HepG2 (cell line): ENCODE data around the gene DIPK1A. TPM values are rescaled to one million over a fixed set of nuclear protein-coding genes. Genes with fewer than 3 reads are reported as not detected.
A peak's percentile ranks its signal among the peaks of the same experiment; 100 is the strongest.

Experiments used
- ATAC-seq: fragments of 200-7000 bp; cut with Tn5 transposase; 3 replicates; pipeline ENCODE4 v1.9.1; 2020; ENCODE audit warnings: mild to moderate bottlenecking, moderate library complexity
- BruUV-seq: library from RNA; stranded (reverse); fragments of 400-500 nt; replicated peaks from 2 replicates; lab custom pipeline; 2021; lab: Mats Ljungman, UMichigan
- CTCF ChIA-PET: fragments of 300-600 bp; formaldehyde crosslinking; extraction: SDS; loops from one replicate; lab custom pipeline; 2021; ENCODE audit warnings: low total read pairs, inconsistent platforms, low intra/inter-chr PET ratio; lab: Yijun Ruan, JAX
- POLR2A ChIA-PET: fragments of 350-600 bp; sonication (Branson Sonifier 250); formaldehyde crosslinking; loops from one replicate; lab custom pipeline; 2020; ENCODE audit warnings: antibody characterized with exemption, inconsistent platforms; lab: Yijun Ruan, JAX
- DNase-seq: peaks from one replicate; pipeline ENCODE4 v3.0.0-alpha.2; 2015; ENCODE audit warnings: low spot score
- FAIRE-seq: peaks from 3 replicates; lab custom pipeline; 2011; peaks lifted over from hg19 to GRCh38; lab: Jason Lieb, UNC
- H2AFZ ChIP-seq: one replicate; pipeline ENCODE4 v1.6.1; 2011; ENCODE audit warnings: low read length, inconsistent platforms
- H3K27ac ChIP-seq: fragments of 300-600 bp; 3 replicates; pipeline ENCODE4 v1.8.0; 2011; ENCODE audit warnings: mixed run types, mild to moderate bottlenecking, mixed read lengths, low read length, inconsistent platforms; ENCODE audit not compliant: insufficient read depth; ENCODE audit errors: extremely low read length
- H3K27me3 ChIP-seq, 2 experiments: fragments of 200-600 bp in 1 of 2; 2 replicates in 1 of 2; 3 replicates in 1 of 2; pipeline versions ENCODE4 v1.6.0 to v1.8.0; 2011; ENCODE audit warnings: low read length in 2 of 2, mild to moderate bottlenecking in 2 of 2, moderate library complexity in 2 of 2, inconsistent platforms in 1 of 2; ENCODE audit not compliant: insufficient read depth in 2 of 2, control insufficient read depth in 1 of 2
- H3K36me3 ChIP-seq, 2 experiments: fragments of 200-600 bp in 1 of 2; replicated peaks in 1 of 2; 2 replicates in 1 of 2; 3 replicates in 1 of 2; pipeline versions ENCODE4 v1.5.1 to v1.8.0; 2011; ENCODE audit warnings: low read length in 2 of 2, inconsistent platforms in 1 of 2; ENCODE audit not compliant: insufficient read depth in 2 of 2, control insufficient read depth in 1 of 2
- H3K4me1 ChIP-seq: 2 replicates; pipeline ENCODE4 v1.5.1; 2012; ENCODE audit warnings: low read length, inconsistent platforms; ENCODE audit not compliant: insufficient read depth
- H3K4me2 ChIP-seq: 2 replicates; pipeline ENCODE4 v1.6.0; 2011; ENCODE audit warnings: low read depth, low read length, inconsistent platforms
- H3K4me3 ChIP-seq, 3 experiments: fragments of 200-600 bp in 1 of 3; sonication (generic), shearing (Covaris generic) in 1 of 3; replicated peaks in 1 of 3; 2 replicates each; pipeline ENCODE4 v1.5.1; 2011 to 2016; ENCODE audit warnings: low read length in 3 of 3, inconsistent platforms in 2 of 3, low read depth in 2 of 3, mild to moderate bottlenecking in 2 of 3, control low read depth in 1 of 3, mixed read lengths in 1 of 3; ENCODE audit not compliant: insufficient read depth in 1 of 3
- H3K79me2 ChIP-seq: one replicate; pipeline ENCODE4 v1.6.1; 2011; ENCODE audit warnings: low read length, inconsistent platforms; ENCODE audit not compliant: insufficient read depth
- H3K9ac ChIP-seq: 2 replicates; pipeline ENCODE4 v1.6.0; 2011; ENCODE audit warnings: mild to moderate bottlenecking, low read depth, low read length, inconsistent platforms; ENCODE audit not compliant: insufficient read depth
- H3K9me3 ChIP-seq: 2 replicates; pipeline ENCODE4 v1.5.1; 2012; ENCODE audit warnings: mild to moderate bottlenecking, low read length
- H4K20me1 ChIP-seq: 2 replicates; pipeline ENCODE4 v1.6.0; 2011; ENCODE audit warnings: inconsistent platforms, mild to moderate bottlenecking, low read length, moderate library complexity; ENCODE audit not compliant: insufficient read depth
- ATF4 ChIP-seq, 2 experiments: fragments of 450-650 bp in 1 of 2; sonication (generic) in 1 of 2; formaldehyde crosslinking; IDR thresholded peaks; 2 replicates each; pipeline versions ENCODE4 v1.5.0 to v1.8.0; 2020 to 2022; ENCODE audit warnings: mild to moderate bottlenecking in 1 of 2, missing genetic modification reagents in 1 of 2
- ESRRA ChIP-seq: sonication (generic); formaldehyde crosslinking; IDR thresholded peaks from 2 replicates; pipeline ENCODE4 v1.5.1; 2020; ENCODE audit warnings: mild to moderate bottlenecking, low read depth, missing genetic modification reagents
- FOXP4 ChIP-seq: sonication (generic); formaldehyde crosslinking; IDR thresholded peaks from 2 replicates; pipeline ENCODE4 v1.4.0; 2020; ENCODE audit warnings: missing genetic modification reagents
- GTF2F1 ChIP-seq: fragments of 150-350 bp; IDR thresholded peaks from 2 replicates; pipeline ENCODE4 v1.6.1; 2014; ENCODE audit warnings: low read length
- ISX ChIP-seq: sonication (generic); formaldehyde crosslinking; conservative IDR thresholded peaks from 2 replicates; pipeline ENCODE4 v1.5.0; 2020; ENCODE audit warnings: missing genetic modification reagents
- KLF15 ChIP-seq: sonication (generic); formaldehyde crosslinking; IDR thresholded peaks from 2 replicates; pipeline ENCODE4 v1.8.1; 2023; ENCODE audit warnings: borderline replicate concordance, mild to moderate bottlenecking, inconsistent platforms, missing genetic modification reagents, mixed read lengths
- MAFF ChIP-seq: IDR thresholded peaks from 2 replicates; pipeline ENCODE4 v1.6.1; 2011; ENCODE audit warnings: low read depth, low read length, improper control_type of control experiment
- NFATC3 ChIP-seq: sonication (generic); formaldehyde crosslinking; IDR thresholded peaks from 2 replicates; pipeline ENCODE4 v1.5.1; 2020; ENCODE audit warnings: mild to moderate bottlenecking, missing genetic modification reagents
- REPIN1 ChIP-seq: sonication (generic); formaldehyde crosslinking; IDR thresholded peaks from 2 replicates; pipeline ENCODE4 v1.8.0; 2022; ENCODE audit warnings: missing genetic modification reagents, low read depth, mild to moderate bottlenecking, borderline replicate concordance
- REXO4 ChIP-seq: sonication (generic); formaldehyde crosslinking; IDR thresholded peaks from 2 replicates; pipeline ENCODE4 v1.8.0; 2022; ENCODE audit warnings: missing genetic modification reagents, mild to moderate bottlenecking, borderline replicate concordance
- SSRP1 ChIP-seq: IDR thresholded peaks from 2 replicates; pipeline ENCODE4 v1.6.1; 2016; ENCODE audit warnings: control low read depth
- ZNF20 ChIP-seq: sonication (generic); formaldehyde crosslinking; IDR thresholded peaks from 2 replicates; pipeline ENCODE4 v1.4.0; 2020; ENCODE audit warnings: mild to moderate bottlenecking, moderate library complexity, missing genetic modification reagents
- ZNF543 ChIP-seq: sonication (generic); formaldehyde crosslinking; IDR thresholded peaks from 2 replicates; pipeline ENCODE4 v1.4.0; 2020; ENCODE audit warnings: mild to moderate bottlenecking, missing genetic modification reagents
- ZNF562 ChIP-seq: sonication (generic); formaldehyde crosslinking; IDR thresholded peaks from 2 replicates; pipeline ENCODE4 v1.8.0; 2022; ENCODE audit warnings: missing genetic modification reagents, borderline replicate concordance
- ZNF7 ChIP-seq: IDR thresholded peaks from 2 replicates; pipeline ENCODE4 v1.6.1; 2016; ENCODE audit warnings: missing biosample characterization, missing genetic modification reagents
- ZNF891 ChIP-seq: sonication (generic); formaldehyde crosslinking; IDR thresholded peaks from 2 replicates; pipeline ENCODE4 v1.5.0; 2020; ENCODE audit warnings: mild to moderate bottlenecking, missing genetic modification reagents
- WGBS: methylation state at CpG from one replicate; pipeline ENCODE4 v1.1.6; 2017; ENCODE audit warnings: low lambda C conversion rate; 5-methylcytosine and 5-hydroxymethylcytosine counted together
- in situ Hi-C: cut with HindIII; loops from 2 replicates; pipeline ENCODE4 v1.10.0; 2017; ENCODE audit warnings: low pct_unique_long_range_greater_than_20kb; ENCODE audit not compliant: extremely low pct_ligation_motif_present
- intact Hi-C: fragments of 100-400 bp; cut with micrococcal nuclease; formaldehyde crosslinking; loops from one replicate; pipeline ENCODE4 v1.10.0; 2022; ENCODE audit not compliant: unreplicated experiment
- polyA plus RNA-seq, 8 experiments: library from polyadenylated mRNA; depleted of rRNA in 3 of 8; stranded (reverse) in 7 of 8; unstranded in 1 of 8; fragments of >200 nt; fragmentation: Illumina TruSeq in 4 of 8; extraction: Trizol in 4 of 8; gene quantifications; 2 replicates each; pipeline versions ENCODE4 v1.2.1 to v1.2.3, GENCODE V29; 2011 to 2016; ENCODE audit warnings: low read depth in 4 of 8, missing spikeins in 1 of 8, mixed read lengths in 1 of 8; ENCODE audit not compliant: insufficient read depth in 1 of 8
- total RNA-seq, 5 experiments: library from RNA; depleted of rRNA; stranded (reverse); fragments of >200 nt; fragmentation: Illumina TruSeq; extraction: Trizol; gene quantifications; 2 replicates each; pipeline ENCODE4 v1.2.3, GENCODE V29; 2016; ENCODE audit warnings: low read depth in 1 of 5

The DIPK1A gene
- total and polyA plus RNA-seq, 2 of the 13 experiments (the other 11 are each of a cell fraction or from before 2014, with no cell fraction given), result 8.4 TPM

GRCh38 chr1:92817137-92817697 is 144.0 kb downstream of the DIPK1A start (continued):
- peak; percentile 67 for TF ChIP-seq MAFF
- 0 out of 4 replicates have a peak, but pooled peaks of 1 of the 2 experiments have one; percentile 16 for TF ChIP-seq ATF4 (CRISPR knock-in tag; IDR thresholded peaks at IDR 0.05)
- no peak for TF ChIP-seq REXO4 (CRISPR knock-in tag)
- TF ChIP-seq, all 625 proteins: peak for 13

GRCh38 chr1:92816732-92817131 is 144.5 kb downstream of the DIPK1A start:
- no peak for FAIRE-seq
- Histone ChIP-seq H4K20me1 (no peaks in the 10 kb centered on the region), H3K9me3 (no peaks in the 10 kb centered on the region), H3K4me2 (peak overlapping the region; percentile 55), H2AFZ (no peak overlapping the region), H3K9ac (no peak overlapping the region), H3K4me1 (peaks cover 38% of the 10 kb centered on the region), H3K27ac (no peak overlapping the region), H3K27me3 (no peaks in the 10 kb centered on the region), H3K4me3 (no peak overlapping the region), H3K36me3 (no peaks in the 10 kb centered on the region), H3K79me2 (no peaks in the 10 kb centered on the region)
- in situ Hi-C loops, result loop anchor here (5.0 kb wide), 1 partner anchor 64 kb away; no protein-coding TSS in a partner anchor
- no peak for DNase-seq
- POLR2A ChIA-PET, result no interaction called here
- CTCF ChIA-PET, result no interaction called here
- 29% methylated on average over 2 of the region's 2 CpGs for WGBS
- ATAC-seq, result no peak
- no TSS peak for BruUV-seq
- intact Hi-C loops, result no loop called here
- no peak for TF ChIP-seq ZNF7

GRCh38 chr1:92808381-92808780 is 152.9 kb downstream of the DIPK1A start:
- FAIRE-seq, result no peak
- POLR2A ChIA-PET, result no interaction called here
- no peak for TF ChIP-seq REPIN1 (CRISPR knock-in tag)
- no peak for TF ChIP-seq GTF2F1
- TF ChIP-seq SSRP1 (CRISPR knock-in tag), result no peak
- TF ChIP-seq ZNF20, result no peak
- TF ChIP-seq ZNF562 (CRISPR knock-in tag), result no peak
- TF ChIP-seq NFATC3, result no peak
- TF ChIP-seq ESRRA (CRISPR knock-in tag), result no peak
- TF ChIP-seq ZNF543 (CRISPR knock-in tag), result no peak
- TF ChIP-seq ZNF891 (CRISPR knock-in tag), result no peak
- TF ChIP-seq FOXP4 (CRISPR knock-in tag), result no peak
- no peak for TF ChIP-seq KLF15 (CRISPR knock-in tag)
- no peak for TF ChIP-seq ISX

More at GRCh38 chr1:92808381-92808780, 152.9 kb downstream of the DIPK1A start:
- H4K20me1 ChIP-seq, result no peaks in the 10 kb centered on the region
- H3K27me3 ChIP-seq, result no peaks in the 10 kb centered on the region
- CTCF ChIA-PET, result no interaction called here
- intact Hi-C loops (no loop called here), in situ Hi-C loops (no loop called here)
- no peak overlapping the region for H3K4me2 ChIP-seq
- H2AFZ ChIP-seq, result no peak overlapping the region
- H3K4me3 ChIP-seq, result no peak overlapping the region
- H3K27ac ChIP-seq, result no peak overlapping the region
- no peaks in the 10 kb centered on the region for H3K9me3 ChIP-seq
- no TSS peak for BruUV-seq
- H3K4me1 ChIP-seq, result peaks cover 11% of the 10 kb centered on the region
- H3K9ac ChIP-seq, result no peak overlapping the region
- no peak for ATAC-seq
- H3K36me3 ChIP-seq, result no peaks in the 10 kb centered on the region
- no peak for DNase-seq
- H3K79me2 ChIP-seq, result no peaks in the 10 kb centered on the region
